Colonic mucosa (tissue), 4 donors: ENCODE data around the gene GAMT. TPM values are rescaled to one million over a fixed set of nuclear protein-coding genes. Genes with fewer than 3 reads are reported as not detected.
A peak's percentile ranks its signal among the peaks of the same experiment; 100 is the strongest.

Source experiments
- DNase-seq: peaks from one replicate; pipeline ENCODE4 v3.0.0-alpha.2; 2020
- H3K27ac ChIP-seq: fragments of 200-600 bp; one replicate; pipeline ENCODE4 v1.8.0; 2021
- H3K27me3 ChIP-seq: fragments of 200-600 bp; one replicate; pipeline ENCODE4 v1.8.0; 2021
- H3K36me3 ChIP-seq: fragments of 200-600 bp; one replicate; pipeline ENCODE4 v1.8.0; 2021
- H3K4me1 ChIP-seq: fragments of 200-600 bp; one replicate; pipeline ENCODE4 v1.8.0; 2021; ENCODE audit warnings: mild to moderate bottlenecking
- H3K4me3 ChIP-seq: fragments of 200-600 bp; one replicate; pipeline ENCODE4 v1.8.0; 2021
- H3K9ac ChIP-seq, 2 donors: one replicate each; pipeline ENCODE4 v1.7.0; 2013; ENCODE audit warnings: control low read depth in 2 of 2, low read depth in 2 of 2, low read length in 2 of 2
- H3K9me3 ChIP-seq: fragments of 200-600 bp; one replicate; pipeline ENCODE4 v1.8.0; 2021
- CTCF ChIP-seq: fragments of 200-600 bp; IDR thresholded peaks from one replicate; pipeline ENCODE4 v1.8.0; 2022; ENCODE audit warnings: antibody characterized with exemption, mild to moderate bottlenecking
- intact Hi-C: fragments of 100-400 bp; cut with DNase I; formaldehyde crosslinking; loops from one replicate; pipeline ENCODE4 v1.14.1; 2022
- total RNA-seq, 2 donors: library from RNA; stranded (reverse); fragmentation: NEBNext Ultra II Directional in 1 of 2; extraction: Animal tissue kit (Norgen Biotek cat#: 25700) in 1 of 2; gene quantifications; one replicate each; pipeline ENCODE4 v1.2.1, GENCODE V29; 2021
- donor health status: healthy.
- donor health status: DM: no; HTN: no; CAD: no.
- donor health status: DM: no; HTN: no; CAD: no.

Gene GAMT
- total RNA-seq, 2 donors from 2014 or later = 3.3 to 3.7 TPM

- no peaks in the 10 kb centered on the region for H3K9me3 ChIP-seq
- H3K27ac ChIP-seq = no peak overlapping the region
- H3K27me3 ChIP-seq = no peaks in the 10 kb centered on the region
- no peak for TF ChIP-seq CTCF
- intact Hi-C loops = no loop called here
- DNase-seq = no peak
- no peak overlapping the region for H3K4me3 ChIP-seq
- no peaks in the 10 kb centered on the region for H3K36me3 ChIP-seq
- peaks cover 50% of the 10 kb centered on the region for H3K4me1 ChIP-seq
- H3K9ac ChIP-seq = no peak overlapping the region
Observed at GRCh38 chr19:1412995-1413800, 11.9 kb upstream of the GAMT start.

GRCh38 chr19:1412323-1412923 is 11.1 kb upstream of the GAMT start:
- Histone ChIP-seq H3K27ac (no peak overlapping the region), H3K27me3 (no peaks in the 10 kb centered on the region), H3K9ac (no peak overlapping the region), H3K9me3 (no peaks in the 10 kb centered on the region), H3K36me3 (no peaks in the 10 kb centered on the region), H3K4me3 (no peak overlapping the region), H3K4me1 (peaks cover 50% of the 10 kb centered on the region)
- DNase-seq = no peak
- intact Hi-C loops = no loop called here
- no peak for TF ChIP-seq CTCF

- Histone ChIP-seq H3K27ac (no peak overlapping the region), H3K4me3 (no peak overlapping the region), H3K9me3 (no peaks in the 10 kb centered on the region), H3K4me1 (peaks cover 47% of the 10 kb centered on the region), H3K9ac (peak overlapping the region in 1 of 2 donors; percentile 8), H3K27me3 (no peaks in the 10 kb centered on the region), H3K36me3 (no peaks in the 10 kb centered on the region)
- no peak for TF ChIP-seq CTCF
- intact Hi-C loops = no loop called here
- DNase-seq = no peak
Observed at GRCh38 chr19:1411255-1412191, 10.2 kb upstream of the GAMT start.

GRCh38 chr19:1410789-1411188 is 9.4 kb upstream of the GAMT start:
- H3K4me1 ChIP-seq = peaks cover 40% of the 10 kb centered on the region
- H3K9ac ChIP-seq = peak overlapping the region in 1 of 2 donors; percentile 8
- no peak overlapping the region for H3K27ac ChIP-seq
- no peak overlapping the region for H3K4me3 ChIP-seq
- no peaks in the 10 kb centered on the region for H3K27me3 ChIP-seq
- H3K36me3 ChIP-seq = no peaks in the 10 kb centered on the region
- DNase-seq = no peak
- intact Hi-C loops = no loop called here
- TF ChIP-seq CTCF = no peak
- no peaks in the 10 kb centered on the region for H3K9me3 ChIP-seq

- no peaks in the 10 kb centered on the region for H3K27me3 ChIP-seq
- no peak for TF ChIP-seq CTCF
- peak overlapping the region in 1 of 2 donors; percentile 21 for H3K9ac ChIP-seq
- no peaks in the 10 kb centered on the region for H3K36me3 ChIP-seq
- DNase-seq = no peak
- intact Hi-C loops = no loop called here
- peaks cover 36% of the 10 kb centered on the region for H3K4me1 ChIP-seq
- no peaks in the 10 kb centered on the region for H3K9me3 ChIP-seq
- no peak overlapping the region for H3K27ac ChIP-seq
- H3K4me3 ChIP-seq = no peak overlapping the region
Observed at GRCh38 chr19:1410136-1410786, 8.9 kb upstream of the GAMT start.
